ENCODE data around the gene LIPJ. TPM values are rescaled to one million over a fixed set of nuclear protein-coding genes. Genes with fewer than 3 reads are reported as not detected.
A peak's percentile ranks its signal among the peaks of the same experiment; 100 is the strongest.

The LIPJ gene
- total RNA-seq, 1 experiment from 2014 or later, result 0.09 TPM

GRCh38 chr10:88565072-88565471, 21.5 kb upstream of the LIPJ start:
- no peaks in the 10 kb centered on the region; the same call in 1 of the 2 replicates for H3K27me3 Mint-ChIP-seq (ENCODE audit: low read depth)
- no peaks in the 10 kb centered on the region for H3K4me1 Mint-ChIP-seq
- no peak overlapping the region for H3K4me3 Mint-ChIP-seq
- POLR2A ChIA-PET, result no interaction called here
- no peak overlapping the region for H3K27ac Mint-ChIP-seq
- TF ChIP-seq, protein P1, sequence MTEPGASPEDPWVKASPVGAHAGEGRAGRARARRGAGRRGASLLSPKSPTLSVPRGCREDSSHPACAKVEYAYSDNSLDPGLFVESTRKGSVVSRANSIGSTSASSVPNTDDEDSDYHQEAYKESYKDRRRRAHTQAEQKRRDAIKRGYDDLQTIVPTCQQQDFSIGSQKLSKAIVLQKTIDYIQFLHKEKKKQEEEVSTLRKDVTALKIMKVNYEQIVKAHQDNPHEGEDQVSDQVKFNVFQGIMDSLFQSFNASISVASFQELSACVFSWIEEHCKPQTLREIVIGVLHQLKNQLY (CRISPR knock-in tag; IDR thresholded peaks at IDR 0.05), result no peak
- TF ChIP-seq OVOL2 (CRISPR knock-in tag; IDR thresholded peaks at IDR 0.05; ENCODE audit: borderline replicate concordance) (no peak), GTF2I (CRISPR knock-in tag; conservative IDR thresholded peaks at IDR 0.05) (no peak), MAX (CRISPR knock-in tag; IDR thresholded peaks at IDR 0.05) (no peak), AFF4 (CRISPR knock-in tag; IDR thresholded peaks at IDR 0.05; ENCODE audit: borderline replicate concordance) (no peak), SOX15 (CRISPR knock-in tag; IDR thresholded peaks at IDR 0.05) (no peak), JUN (CRISPR knock-in tag; IDR thresholded peaks at IDR 0.05) (no peak), NR2C2 (CRISPR knock-in tag; IDR thresholded peaks at IDR 0.05) (no peak), MXD4 (CRISPR knock-in tag; IDR thresholded peaks at IDR 0.05; ENCODE audit: borderline replicate concordance) (no peak), E2F4 (CRISPR knock-in tag; IDR thresholded peaks at IDR 0.05; ENCODE audit: borderline replicate concordance, low read depth) (no peak), ZNF263 (CRISPR knock-in tag; IDR thresholded peaks at IDR 0.05; ENCODE audit: low read depth) (no peak), ELF4 (CRISPR knock-in tag; IDR thresholded peaks at IDR 0.05; ENCODE audit: low read depth) (no peak), NR1H2 (CRISPR knock-in tag; IDR thresholded peaks at IDR 0.05) (no peak), GABPB1 (CRISPR knock-in tag; IDR thresholded peaks at IDR 0.05) (no peak)
- TF ChIP-seq, protein P2, sequence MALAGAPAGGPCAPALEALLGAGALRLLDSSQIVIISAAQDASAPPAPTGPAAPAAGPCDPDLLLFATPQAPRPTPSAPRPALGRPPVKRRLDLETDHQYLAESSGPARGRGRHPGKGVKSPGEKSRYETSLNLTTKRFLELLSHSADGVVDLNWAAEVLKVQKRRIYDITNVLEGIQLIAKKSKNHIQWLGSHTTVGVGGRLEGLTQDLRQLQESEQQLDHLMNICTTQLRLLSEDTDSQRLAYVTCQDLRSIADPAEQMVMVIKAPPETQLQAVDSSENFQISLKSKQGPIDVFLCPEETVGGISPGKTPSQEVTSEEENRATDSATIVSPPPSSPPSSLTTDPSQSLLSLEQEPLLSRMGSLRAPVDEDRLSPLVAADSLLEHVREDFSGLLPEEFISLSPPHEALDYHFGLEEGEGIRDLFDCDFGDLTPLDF (CRISPR knock-in tag; IDR thresholded peaks at IDR 0.05), result no peak
- TF ChIP-seq, protein P3, sequence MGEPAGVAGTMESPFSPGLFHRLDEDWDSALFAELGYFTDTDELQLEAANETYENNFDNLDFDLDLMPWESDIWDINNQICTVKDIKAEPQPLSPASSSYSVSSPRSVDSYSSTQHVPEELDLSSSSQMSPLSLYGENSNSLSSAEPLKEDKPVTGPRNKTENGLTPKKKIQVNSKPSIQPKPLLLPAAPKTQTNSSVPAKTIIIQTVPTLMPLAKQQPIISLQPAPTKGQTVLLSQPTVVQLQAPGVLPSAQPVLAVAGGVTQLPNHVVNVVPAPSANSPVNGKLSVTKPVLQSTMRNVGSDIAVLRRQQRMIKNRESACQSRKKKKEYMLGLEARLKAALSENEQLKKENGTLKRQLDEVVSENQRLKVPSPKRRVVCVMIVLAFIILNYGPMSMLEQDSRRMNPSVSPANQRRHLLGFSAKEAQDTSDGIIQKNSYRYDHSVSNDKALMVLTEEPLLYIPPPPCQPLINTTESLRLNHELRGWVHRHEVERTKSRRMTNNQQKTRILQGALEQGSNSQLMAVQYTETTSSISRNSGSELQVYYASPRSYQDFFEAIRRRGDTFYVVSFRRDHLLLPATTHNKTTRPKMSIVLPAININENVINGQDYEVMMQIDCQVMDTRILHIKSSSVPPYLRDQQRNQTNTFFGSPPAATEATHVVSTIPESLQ (CRISPR knock-in tag; IDR thresholded peaks at IDR 0.05), result no peak
- CTCF ChIA-PET, result interaction anchor here (0.6 to 1.7 kb wide), 10 partner anchors 9 to 1522 kb away, joined by 3 to 18 read pairs (median 3); partner anchors contain the start of genes FAS and RNLS
- H3K36me3 Mint-ChIP-seq, result no peaks in the 10 kb centered on the region
- H3K9me3 Mint-ChIP-seq, result peaks cover 4% of the 10 kb centered on the region
- ATAC-seq (peak; percentile 43; the same call in 1 of the 2 replicates), DNase-seq (ENCODE audit: low spot score) (no peak)

- ChIA-PET CTCF (interaction anchor here (0.6 to 2.4 kb wide), 32 partner anchors 10 to 720 kb away, joined by 3 to 31 read pairs (median 4); partner anchors contain the start of genes KLLN and PTEN), POLR2A (interaction anchor here (1.4 kb wide), 1 partner anchor 146 kb away, joined by 3 read pairs; no protein-coding TSS in a partner anchor)
- TF ChIP-seq USF2 (CRISPR knock-in tag; IDR thresholded peaks at IDR 0.05) (no peak), ARID4B (CRISPR knock-in tag; IDR thresholded peaks at IDR 0.05; ENCODE audit: borderline replicate concordance) (no peak), SMAD3 (CRISPR knock-in tag; IDR thresholded peaks at IDR 0.05; ENCODE audit: borderline replicate concordance) (no peak), ELF4 (CRISPR knock-in tag; IDR thresholded peaks at IDR 0.05; ENCODE audit: low read depth) (no peak), ZNF121 (CRISPR knock-in tag; IDR thresholded peaks at IDR 0.05) (no peak), RORB (CRISPR knock-in tag; IDR thresholded peaks at IDR 0.05) (no peak)
- Mint-ChIP-seq H3K27ac (no peak overlapping the region), H3K4me3 (peak overlapping the region; percentile 72), H3K9me3 (no peaks in the 10 kb centered on the region), H3K4me1 (peaks cover 12% of the 10 kb centered on the region), H3K36me3 (no peaks in the 10 kb centered on the region), H3K27me3 (ENCODE audit: low read depth) (peaks cover 26% of the 10 kb centered on the region)
- ATAC-seq, result no peak
- DNase-seq (ENCODE audit: low spot score), result no peak
Measured at GRCh38 chr10:88582411-88582805, 4.2 kb upstream of the LIPJ start.
